Glutamatergic neuron (in vitro differentiated cells): ENCODE measurements around the gene SLIT1. TPM values are rescaled to one million over a fixed set of nuclear protein-coding genes. Genes with fewer than 3 reads are reported as not detected.

Experiments
- DNase-seq: peaks from one replicate; pipeline ENCODE4 v3.0.0; 2022
- H3K27ac Mint-ChIP-seq: one replicate; pipeline ENCODE4 v1.8.0; 2020; ENCODE audit warnings: mild to moderate bottlenecking, mixed read lengths, inconsistent platforms; ENCODE audit not compliant: unreplicated experiment
- H3K27me3 Mint-ChIP-seq: one replicate; pipeline ENCODE4 v1.8.0; 2020; ENCODE audit warnings: mild to moderate bottlenecking, moderate library complexity, mixed read lengths, inconsistent platforms; ENCODE audit not compliant: unreplicated experiment
- H3K36me3 Mint-ChIP-seq: one replicate; pipeline ENCODE4 v1.8.0; 2020; ENCODE audit warnings: mild to moderate bottlenecking, mixed read lengths, inconsistent platforms; ENCODE audit not compliant: unreplicated experiment
- H3K4me1 Mint-ChIP-seq: one replicate; pipeline ENCODE4 v1.8.0; 2020; ENCODE audit warnings: mild to moderate bottlenecking, low read depth, mixed read lengths, inconsistent platforms; ENCODE audit not compliant: unreplicated experiment
- H3K4me3 Mint-ChIP-seq: one replicate; pipeline ENCODE4 v1.8.0; 2020; ENCODE audit warnings: mild to moderate bottlenecking, mixed read lengths, inconsistent platforms; ENCODE audit not compliant: unreplicated experiment
- H3K9me3 Mint-ChIP-seq: one replicate; pipeline ENCODE4 v1.8.0; 2020; ENCODE audit warnings: mild to moderate bottlenecking, moderate library complexity, mixed read lengths, inconsistent platforms; ENCODE audit not compliant: unreplicated experiment
- total RNA-seq: library from RNA; stranded (reverse); fragmentation: NEBNext Ultra II Directional; extraction: Animal tissue kit (Norgen Biotek cat#: 25700); gene quantifications from one replicate; pipeline ENCODE4 v1.2.1, GENCODE V29; 2021; ENCODE audit not compliant: unreplicated experiment
- TF ChIP-seq, protein P1 (sequence below): fragments of 200-600 bp; sonication (generic); IDR thresholded peaks from one replicate; pipeline ENCODE4 v1.5.0; 2021; ENCODE audit not compliant: partially characterized antibody, unreplicated experiment

The SLIT1 gene
- total RNA-seq, 1 donor from 2014 or later = 11.3 TPM

DNA sequence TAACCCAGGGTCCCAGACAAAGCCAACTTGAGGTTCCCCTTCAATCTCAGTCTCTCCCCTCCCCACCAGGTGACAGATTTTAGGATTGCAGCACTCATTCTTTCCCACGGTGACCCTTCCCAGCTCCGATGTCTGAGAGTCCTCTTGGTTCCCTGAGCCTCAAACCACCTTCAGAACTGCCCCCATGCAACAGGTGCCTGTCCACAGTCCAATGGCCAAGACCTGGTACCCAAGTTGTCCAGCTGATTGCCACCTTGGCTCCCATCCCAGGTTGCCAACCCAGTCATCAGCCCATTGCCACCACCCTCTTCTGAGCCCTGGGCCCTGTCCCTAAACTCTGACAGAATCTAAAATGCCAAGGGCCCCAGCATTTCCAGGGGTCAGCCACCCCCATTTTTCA, 53.5 kb downstream of the SLIT1 start:
- TF ChIP-seq, protein P1, sequence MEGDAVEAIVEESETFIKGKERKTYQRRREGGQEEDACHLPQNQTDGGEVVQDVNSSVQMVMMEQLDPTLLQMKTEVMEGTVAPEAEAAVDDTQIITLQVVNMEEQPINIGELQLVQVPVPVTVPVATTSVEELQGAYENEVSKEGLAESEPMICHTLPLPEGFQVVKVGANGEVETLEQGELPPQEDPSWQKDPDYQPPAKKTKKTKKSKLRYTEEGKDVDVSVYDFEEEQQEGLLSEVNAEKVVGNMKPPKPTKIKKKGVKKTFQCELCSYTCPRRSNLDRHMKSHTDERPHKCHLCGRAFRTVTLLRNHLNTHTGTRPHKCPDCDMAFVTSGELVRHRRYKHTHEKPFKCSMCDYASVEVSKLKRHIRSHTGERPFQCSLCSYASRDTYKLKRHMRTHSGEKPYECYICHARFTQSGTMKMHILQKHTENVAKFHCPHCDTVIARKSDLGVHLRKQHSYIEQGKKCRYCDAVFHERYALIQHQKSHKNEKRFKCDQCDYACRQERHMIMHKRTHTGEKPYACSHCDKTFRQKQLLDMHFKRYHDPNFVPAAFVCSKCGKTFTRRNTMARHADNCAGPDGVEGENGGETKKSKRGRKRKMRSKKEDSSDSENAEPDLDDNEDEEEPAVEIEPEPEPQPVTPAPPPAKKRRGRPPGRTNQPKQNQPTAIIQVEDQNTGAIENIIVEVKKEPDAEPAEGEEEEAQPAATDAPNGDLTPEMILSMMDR = no peak
- H3K4me3 Mint-ChIP-seq = peak overlapping the region; percentile 68
- no peaks in the 10 kb centered on the region for H3K27me3 Mint-ChIP-seq
- peaks cover 60% of the 10 kb centered on the region for H3K4me1 Mint-ChIP-seq
- peaks cover 6% of the 10 kb centered on the region for H3K9me3 Mint-ChIP-seq
- DNase-seq = no peak
- no peaks in the 10 kb centered on the region for H3K36me3 Mint-ChIP-seq
- peak overlapping the region; percentile 52 for H3K27ac Mint-ChIP-seq

DNA sequence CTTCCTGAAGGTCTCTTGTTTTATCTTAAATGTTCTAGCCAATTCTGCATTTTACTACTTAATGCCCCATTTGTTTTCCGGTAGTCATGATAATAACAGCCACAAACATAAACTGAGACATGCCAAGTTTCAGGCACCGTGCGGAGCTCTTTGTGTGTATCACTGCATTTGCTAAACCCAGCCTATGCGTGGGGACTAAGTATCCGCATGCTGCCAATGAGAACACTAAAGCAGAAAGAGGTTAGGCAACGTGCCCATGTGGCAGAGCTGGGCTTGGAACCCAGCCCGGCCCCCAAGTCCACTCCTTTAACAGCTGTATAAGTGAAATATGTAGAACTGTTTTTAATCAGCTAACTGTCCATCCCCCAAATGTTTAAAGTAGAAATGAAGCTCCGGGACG, 54.1 kb downstream of the SLIT1 start:
- Mint-ChIP-seq H3K27ac (peak overlapping the region; percentile 94), H3K36me3 (no peaks in the 10 kb centered on the region), H3K4me3 (peak overlapping the region; percentile 68), H3K27me3 (no peaks in the 10 kb centered on the region), H3K4me1 (peaks cover 59% of the 10 kb centered on the region), H3K9me3 (peaks cover 7% of the 10 kb centered on the region)
- TF ChIP-seq, protein P1 = no peak
- DNase-seq = no peak

DNA sequence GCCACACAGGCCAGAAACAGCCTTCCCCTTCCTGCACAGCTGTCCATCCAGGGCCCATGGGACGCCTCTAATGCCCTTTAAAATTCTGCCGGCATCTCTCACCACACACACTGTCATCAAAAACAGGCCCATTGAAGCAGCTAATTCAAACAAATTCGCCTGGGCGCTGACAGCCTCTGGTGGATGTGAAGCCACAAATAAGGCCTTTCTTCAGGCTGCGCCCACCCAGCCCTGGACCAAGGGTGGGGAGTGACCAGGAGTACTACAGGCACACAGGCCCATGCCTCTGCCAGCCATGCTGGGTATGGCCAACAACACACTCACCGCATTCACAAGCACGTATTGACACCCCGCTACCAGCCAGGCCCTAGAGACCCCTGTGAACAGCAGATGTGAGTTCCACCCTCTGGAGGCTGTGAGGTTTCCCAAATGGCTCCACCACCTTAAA, 54.6 kb downstream of the SLIT1 start:
- H3K9me3 Mint-ChIP-seq = peaks cover 7% of the 10 kb centered on the region
- TF ChIP-seq, protein P1 = no peak
- H3K4me3 Mint-ChIP-seq = peak overlapping the region; percentile 68
- DNase-seq = peak; percentile 72
- H3K27ac Mint-ChIP-seq = peak overlapping the region; percentile 94
- H3K36me3 Mint-ChIP-seq = no peaks in the 10 kb centered on the region
- peaks cover 55% of the 10 kb centered on the region for H3K4me1 Mint-ChIP-seq
- no peaks in the 10 kb centered on the region for H3K27me3 Mint-ChIP-seq

DNA sequence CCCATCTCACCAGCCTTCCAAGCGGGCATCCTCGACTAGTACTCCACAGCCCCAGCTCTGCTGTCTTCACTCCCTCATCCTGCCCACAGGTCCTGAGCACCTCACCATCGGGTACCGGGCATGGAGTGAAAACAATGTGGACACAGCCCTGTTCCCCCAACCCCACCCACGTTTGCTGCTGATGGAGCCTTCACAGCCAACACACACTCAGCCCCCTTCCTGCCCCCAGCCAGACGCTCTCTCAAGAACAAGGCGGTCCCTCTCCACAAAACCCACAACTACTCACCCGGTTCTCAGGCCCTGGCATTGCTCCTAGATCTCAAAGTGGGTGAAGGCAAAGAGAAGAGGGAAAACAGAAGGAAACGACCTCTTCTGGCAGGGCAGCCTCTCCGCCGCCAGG, 56.1 kb downstream of the SLIT1 start:
- Mint-ChIP-seq H3K9me3 (peaks cover 5% of the 10 kb centered on the region), H3K27me3 (no peaks in the 10 kb centered on the region), H3K27ac (no peak overlapping the region), H3K4me3 (no peak overlapping the region), H3K4me1 (peaks cover 52% of the 10 kb centered on the region), H3K36me3 (no peaks in the 10 kb centered on the region)
- TF ChIP-seq, protein P1 = no peak
- no peak for DNase-seq

DNA sequence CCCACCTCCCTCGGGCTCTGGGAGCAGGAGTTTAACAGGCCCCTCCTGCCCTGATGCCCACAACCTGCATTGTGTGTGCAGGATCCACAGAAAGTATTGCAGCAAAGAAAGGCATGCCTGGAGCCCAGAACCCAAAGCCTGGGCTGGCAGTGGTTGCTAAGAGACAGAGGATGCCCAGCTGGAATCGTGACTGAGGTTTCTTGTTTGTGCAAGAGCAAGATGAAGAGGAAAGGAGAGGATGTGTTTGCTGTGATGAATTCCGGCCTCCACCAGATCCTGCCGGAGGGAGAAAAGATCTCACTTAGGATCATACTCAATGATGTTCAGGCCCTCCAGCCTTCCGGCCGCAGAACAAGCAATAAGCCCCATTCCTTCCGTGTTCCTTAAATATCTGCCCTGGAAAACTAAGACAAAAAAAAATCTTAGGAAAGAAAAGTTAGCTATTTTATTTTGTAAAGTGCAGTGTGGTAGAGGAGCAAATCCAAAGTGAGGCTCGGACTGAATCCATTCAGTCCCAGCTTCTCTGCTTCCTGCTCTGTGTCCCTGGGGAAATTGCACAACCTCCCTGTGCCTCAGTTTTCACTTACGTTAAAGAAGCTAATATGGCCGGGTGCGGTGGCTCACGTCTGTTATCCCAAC, 57.1 kb downstream of the SLIT1 start:
- peak overlapping the region; percentile 7 for H3K27ac Mint-ChIP-seq
- TF ChIP-seq, protein P1 = no peak
- H3K27me3 Mint-ChIP-seq = no peaks in the 10 kb centered on the region
- peaks cover 5% of the 10 kb centered on the region for H3K9me3 Mint-ChIP-seq
- H3K4me1 Mint-ChIP-seq = peaks cover 56% of the 10 kb centered on the region
- DNase-seq = no peak
- no peaks in the 10 kb centered on the region for H3K36me3 Mint-ChIP-seq
- no peak overlapping the region for H3K4me3 Mint-ChIP-seq
